HG03558 (cell line): ENCODE measurements around the gene GDA.

ENCODE experiments used
- ATAC-seq: cut with Tn5 transposase; IDR thresholded peaks from one replicate; pipeline ENCODE4 v1.9.1; 2021; ENCODE audit warnings: moderate number of reproducible peaks; ENCODE audit not compliant: unreplicated experiment; ENCODE audit errors: extremely low read depth

GDA gene

GRCh38 chr9:72149231-72149975 is at the start of gene GDA:
GDA (plus strand) TSS chr9:72149440; CDS start chr9:72149560, 120 bp downstream.
- no peak for ATAC-seq

GRCh38 chr9:72102520-72102919 is 46.7 kb upstream of the GDA start:
- no peak for ATAC-seq

GRCh38 chr9:72113056-72113455 is 36.2 kb upstream of the GDA start:
- ATAC-seq: no peak

- ATAC-seq: no peak
Measured at GRCh38 chr9:72119853-72120252, 29.4 kb upstream of the GDA start.

- no peak for ATAC-seq
Measured at GRCh38 chr9:72124947-72125346, 24.3 kb upstream of the GDA start.

- ATAC-seq: no peak
Measured at GRCh38 chr9:72127753-72128152, 21.5 kb upstream of the GDA start.

GRCh38 chr9:72128526-72128925 is 20.7 kb upstream of the GDA start:
- no peak for ATAC-seq

GRCh38 chr9:72129271-72130156 is 19.7 kb upstream of the GDA start:
- no peak for ATAC-seq

- no peak for ATAC-seq
Measured at GRCh38 chr9:72130321-72130720, 18.9 kb upstream of the GDA start.

- no peak for ATAC-seq
Measured at GRCh38 chr9:72131206-72131605, 18.0 kb upstream of the GDA start.

- ATAC-seq: no peak
Measured at GRCh38 chr9:72132052-72132451, 17.2 kb upstream of the GDA start.

- ATAC-seq: no peak
Measured at GRCh38 chr9:72133365-72134035, 15.7 kb upstream of the GDA start.

- no peak for ATAC-seq
Measured at GRCh38 chr9:72134801-72135200, 14.4 kb upstream of the GDA start.

- ATAC-seq: no peak
Measured at GRCh38 chr9:72137697-72138365, 11.4 kb upstream of the GDA start.

GRCh38 chr9:72139226-72139625 is 10.0 kb upstream of the GDA start:
- ATAC-seq: no peak

- ATAC-seq: no peak
Measured at GRCh38 chr9:72140586-72140985, 8.7 kb upstream of the GDA start.

GRCh38 chr9:72141484-72141883 is 7.8 kb upstream of the GDA start:
- ATAC-seq: no peak

GRCh38 chr9:72144756-72145492 is 4.3 kb upstream of the GDA start:
- no peak for ATAC-seq

- ATAC-seq: no peak
Measured at GRCh38 chr9:72145733-72146505, 3.3 kb upstream of the GDA start.
